Measurements from ENCODE around the gene CDHR3.
"Not testable (repeated sequence)": the region's sequence is repeated elsewhere in the genome, so short reads cannot be mapped to it uniquely, and the experiment has no call there.

Gene CDHR3

GRCh38 chr7:105972276-105972675, 9.2 kb downstream of the CDHR3 start:
- DNase-seq = no peak

GRCh38 chr7:105974471-105974870, 11.4 kb downstream of the CDHR3 start:
- no peak for DNase-seq

- no peak for DNase-seq
Measured at GRCh38 chr7:105975770-105976417, 12.8 kb downstream of the CDHR3 start.

- DNase-seq = no peak
Measured at GRCh38 chr7:105976868-105977267, 13.8 kb downstream of the CDHR3 start.

GRCh38 chr7:105978035-105978434, 15.0 kb downstream of the CDHR3 start:
- DNase-seq = no peak

GRCh38 chr7:105978974-105979373, 15.9 kb downstream of the CDHR3 start:
- DNase-seq = no peak

GRCh38 chr7:105979405-105979804, 16.3 kb downstream of the CDHR3 start:
- DNase-seq = no peak

- DNase-seq = no peak
Measured at GRCh38 chr7:105980645-105981396, 17.8 kb downstream of the CDHR3 start.

GRCh38 chr7:105982388-105982787, 19.3 kb downstream of the CDHR3 start:
- no peak for DNase-seq

- DNase-seq = not testable (repeated sequence)
Measured at GRCh38 chr7:105984808-105985207, 21.7 kb downstream of the CDHR3 start.

- DNase-seq = no peak
Measured at GRCh38 chr7:105985229-105985628, 22.2 kb downstream of the CDHR3 start.

GRCh38 chr7:105985672-105986215, 22.7 kb downstream of the CDHR3 start:
- no peak for DNase-seq

GRCh38 chr7:105987046-105987445, 24.0 kb downstream of the CDHR3 start:
- DNase-seq = no peak

- no peak for DNase-seq
Measured at GRCh38 chr7:105988276-105988675, 25.2 kb downstream of the CDHR3 start.

- DNase-seq = no peak
Measured at GRCh38 chr7:105989191-105989590, 26.1 kb downstream of the CDHR3 start.

GRCh38 chr7:105989686-105990085, 26.6 kb downstream of the CDHR3 start:
- no peak for DNase-seq

GRCh38 chr7:105990141-105990540, 27.1 kb downstream of the CDHR3 start:
- DNase-seq = no peak

- DNase-seq = no peak
Measured at GRCh38 chr7:105990727-105991453, 27.8 kb downstream of the CDHR3 start.

- no peak for DNase-seq
Measured at GRCh38 chr7:105992905-105993304, 29.8 kb downstream of the CDHR3 start.

GRCh38 chr7:105996860-105997737, 34.0 kb downstream of the CDHR3 start:
- DNase-seq = no peak

- no peak for DNase-seq
Measured at GRCh38 chr7:105999256-105999655, 36.2 kb downstream of the CDHR3 start.

- DNase-seq = no peak
Measured at GRCh38 chr7:106001196-106001595, 38.1 kb downstream of the CDHR3 start.

GRCh38 chr7:106001886-106002285, 38.8 kb downstream of the CDHR3 start:
- no peak for DNase-seq

Data from activated CD4-positive, alpha-beta T cell treated with anti-CD3 and anti-CD28 coated beads, Interleukin-2, amount 50 U/mL, for 1 hour (primary cell).